GM19099 (cell line): Measurements from ENCODE around the gene CLEC17A.

ENCODE experiments used
- POLR2A ChIP-seq: IDR thresholded peaks from 3 replicates; pipeline ENCODE4 v1.6.1; 2011; ENCODE audit warnings: low read depth; ENCODE audit not compliant: insufficient read length; ENCODE audit errors: extremely low read depth

The CLEC17A gene

DNA sequence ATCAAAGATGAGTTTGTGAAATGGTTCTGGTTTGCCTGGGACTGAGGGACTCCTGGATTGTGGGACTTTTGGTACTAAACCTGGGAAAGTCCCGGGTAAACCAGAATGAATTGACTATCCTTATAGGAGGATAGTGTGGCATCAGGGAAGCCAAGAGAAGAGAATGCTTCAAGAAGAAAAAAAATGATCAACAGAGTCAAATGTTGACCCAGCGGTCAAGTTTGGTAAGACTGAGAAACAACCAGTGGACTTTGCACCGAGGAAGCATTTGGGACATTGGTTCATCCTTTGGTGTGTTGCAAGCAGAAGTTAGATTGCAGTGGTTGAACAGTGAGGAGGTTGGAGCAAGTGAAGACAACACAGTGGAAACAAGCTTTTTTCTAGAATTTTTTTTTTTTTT, 33.5 kb downstream of the CLEC17A start:
- no peak for TF ChIP-seq POLR2A

DNA sequence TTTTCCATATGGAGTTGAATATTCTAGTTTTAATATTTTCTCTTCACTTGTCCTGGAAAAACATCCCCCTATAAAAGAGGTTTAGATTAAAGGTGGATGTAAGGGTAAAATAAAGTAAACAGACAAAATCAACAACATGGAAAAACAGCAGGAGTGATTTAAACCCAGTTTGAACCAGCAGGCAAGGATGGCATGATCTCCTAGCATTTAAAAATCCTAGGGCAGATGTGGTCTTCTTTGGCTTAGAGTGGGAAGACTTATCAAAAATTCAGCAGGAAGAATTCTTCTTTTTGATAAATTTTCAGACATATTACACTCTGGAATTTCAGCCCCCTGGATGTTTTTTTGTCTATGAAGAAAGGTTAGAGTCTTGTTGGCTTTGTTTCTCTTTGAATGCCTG, 36.5 kb downstream of the CLEC17A start:
- no peak for TF ChIP-seq POLR2A

DNA sequence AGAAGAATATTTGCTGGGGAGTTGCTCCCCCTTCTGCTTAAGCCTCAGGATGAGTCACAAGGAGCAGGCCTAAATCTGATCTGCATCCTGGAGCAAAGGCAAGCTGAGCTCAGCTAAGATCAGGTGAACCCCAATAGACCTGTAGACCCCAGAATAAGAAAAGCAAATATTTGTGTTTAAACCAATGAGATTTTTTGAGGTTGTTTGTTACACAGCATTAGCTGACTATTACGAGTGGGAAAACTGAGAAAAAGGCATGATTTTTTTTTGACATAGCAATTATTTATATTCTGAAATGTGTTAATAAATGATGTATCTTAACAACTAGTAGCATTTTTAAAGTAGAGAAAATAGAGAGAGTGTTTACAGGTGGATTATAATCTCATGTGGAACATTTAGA, 46.7 kb downstream of the CLEC17A start:
- TF ChIP-seq POLR2A: no peak

DNA sequence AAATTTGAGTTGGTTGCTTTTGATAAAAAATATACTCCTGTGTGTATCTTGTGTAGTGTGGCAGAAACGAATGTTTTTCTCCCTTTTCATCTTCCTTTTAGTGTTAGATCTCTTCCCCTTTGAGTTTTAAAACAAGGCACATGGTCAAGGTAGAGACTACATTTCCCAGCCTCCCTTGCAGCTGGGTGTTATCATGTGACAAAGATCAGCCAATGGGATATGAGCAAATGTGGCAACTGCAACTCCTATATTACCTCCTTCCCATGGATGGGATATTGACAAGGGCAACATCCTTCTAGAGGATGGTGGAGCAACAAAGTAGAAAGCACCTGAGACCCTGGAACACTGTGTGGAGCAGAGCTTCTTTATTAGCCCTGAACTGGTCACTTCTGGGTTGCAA, 49.4 kb downstream of the CLEC17A start:
- no peak for TF ChIP-seq POLR2A

DNA sequence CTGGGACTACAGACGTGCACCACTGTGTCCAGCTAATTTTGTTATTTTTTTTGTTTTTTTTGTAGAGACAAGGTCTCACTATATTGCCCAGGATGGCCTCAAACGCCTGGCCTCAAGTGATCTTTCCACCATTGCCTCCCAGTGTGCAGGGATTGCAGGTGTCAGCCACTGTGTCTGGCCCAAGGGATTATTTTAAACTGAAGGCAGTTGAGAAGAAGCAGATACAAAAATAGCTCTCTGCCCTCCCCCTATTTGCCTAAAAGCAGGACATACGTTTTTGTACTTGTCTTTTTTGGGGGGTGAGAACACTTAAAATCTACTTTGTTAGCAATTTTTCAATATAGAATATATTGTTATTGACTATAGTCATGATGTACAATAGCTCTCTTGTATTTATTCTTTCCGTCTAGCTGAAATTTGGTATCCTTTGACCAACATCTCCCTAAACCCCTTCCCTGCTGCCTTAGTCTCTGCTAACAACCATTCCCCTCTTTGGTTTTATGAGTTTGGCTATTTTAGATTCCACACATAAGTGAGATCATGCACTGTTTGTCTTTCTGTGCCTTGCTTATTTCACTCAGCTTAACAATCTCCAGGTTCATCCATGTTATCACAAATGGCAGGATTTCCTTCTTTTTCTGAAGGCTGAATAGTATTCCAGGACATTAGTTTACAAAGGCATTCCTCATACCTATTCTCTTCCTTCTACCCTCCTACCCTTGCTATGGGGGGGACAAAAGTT, 56.8 kb downstream of the CLEC17A start:
- no peak for TF ChIP-seq POLR2A

DNA sequence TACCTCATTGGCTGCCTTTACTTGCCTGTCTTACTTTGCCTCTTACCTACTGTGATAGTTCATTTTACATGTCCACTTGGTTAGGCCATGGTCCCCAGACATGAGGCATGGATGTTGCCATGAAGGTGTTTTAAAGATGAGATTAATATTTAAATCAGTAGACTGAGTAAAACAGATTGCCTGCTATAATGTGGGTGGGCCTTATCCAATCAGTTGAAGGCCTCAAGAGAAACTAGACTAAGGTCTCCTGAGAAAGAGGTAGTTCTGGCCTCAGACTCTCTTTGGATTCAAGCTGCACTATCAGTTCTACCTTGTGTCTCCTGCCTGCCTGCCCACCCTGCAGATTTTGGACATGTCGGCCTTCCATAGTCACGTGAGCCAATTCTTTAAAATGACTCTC, 65.6 kb downstream of the CLEC17A start:
- no peak for TF ChIP-seq POLR2A

DNA sequence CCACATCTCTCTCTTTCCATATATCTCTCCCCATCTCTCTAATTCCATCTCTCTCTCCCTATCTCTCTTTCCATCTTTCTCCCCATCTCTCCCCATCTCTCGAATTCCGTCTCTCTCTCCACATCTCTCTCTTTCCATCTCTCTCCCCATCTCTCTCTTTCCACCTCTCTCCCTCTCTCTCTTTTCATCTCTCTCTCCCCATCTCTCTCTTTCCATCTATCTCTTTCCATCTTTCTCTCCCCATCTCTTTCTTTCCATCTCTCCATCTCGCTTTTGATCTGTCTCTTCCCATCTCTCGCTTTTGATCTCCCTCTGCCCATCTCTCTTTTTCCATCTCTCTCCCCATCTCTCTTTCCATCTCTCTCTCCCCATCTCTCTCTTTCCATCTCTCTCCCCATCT, 66.1 kb downstream of the CLEC17A start:
- no peak for TF ChIP-seq POLR2A

DNA sequence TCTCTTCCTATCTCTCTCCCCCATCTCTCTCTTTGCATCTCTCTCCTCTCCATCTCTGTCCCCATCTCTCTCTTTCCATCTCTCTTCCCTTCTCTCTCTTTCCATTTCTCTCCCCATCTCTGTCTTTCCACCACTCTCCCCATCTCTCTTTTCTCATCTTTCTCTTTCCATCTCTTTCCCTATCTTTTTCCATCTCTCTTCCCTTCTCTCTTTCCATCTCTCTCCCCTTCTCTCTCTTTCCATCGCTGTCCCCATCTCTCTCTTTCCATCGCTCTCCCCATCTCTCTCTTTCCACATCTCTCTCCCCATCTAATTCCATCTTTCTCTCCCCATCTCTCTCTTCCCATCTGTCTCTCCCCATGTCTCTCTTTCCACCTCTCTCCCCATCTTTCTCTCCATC, 67.3 kb downstream of the CLEC17A start:
- TF ChIP-seq POLR2A: no peak

DNA sequence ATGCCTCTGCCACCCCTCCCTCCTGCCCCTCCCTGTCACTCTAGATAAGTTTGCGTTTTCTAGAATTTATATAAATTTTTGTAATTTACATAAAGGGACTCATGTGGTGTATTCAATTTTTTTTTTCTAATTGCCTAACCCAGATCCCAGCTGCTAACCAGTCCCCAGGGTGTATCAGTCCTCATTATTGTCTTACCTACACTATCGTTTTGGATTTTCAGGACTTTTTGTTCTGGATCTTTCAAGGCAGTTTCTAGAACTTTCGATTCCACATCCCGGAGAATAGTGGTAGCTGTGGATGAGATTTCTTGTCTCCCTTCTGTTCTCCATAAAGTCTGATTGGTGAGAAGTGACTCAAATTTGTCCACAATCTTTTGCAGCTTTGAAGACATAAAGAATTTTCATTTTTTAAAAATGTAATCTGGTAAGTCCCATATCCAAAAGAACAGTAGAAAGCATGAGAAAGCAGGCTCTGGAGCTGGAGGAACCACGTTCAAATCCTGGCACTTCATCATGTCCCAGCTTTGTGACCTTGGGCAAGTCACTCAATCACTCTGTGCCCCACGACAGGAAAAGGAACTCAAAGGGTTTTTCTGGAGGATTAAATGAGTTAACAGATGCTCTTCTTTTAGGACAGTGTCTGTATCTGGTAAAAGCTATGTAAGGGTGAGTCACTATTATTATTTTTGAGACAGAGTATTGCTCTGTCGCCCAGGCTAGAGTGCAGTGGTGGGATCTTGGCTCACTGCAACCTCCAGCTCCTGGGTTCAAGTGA, 72.1 kb downstream of the CLEC17A start:
- TF ChIP-seq POLR2A: no peak

DNA sequence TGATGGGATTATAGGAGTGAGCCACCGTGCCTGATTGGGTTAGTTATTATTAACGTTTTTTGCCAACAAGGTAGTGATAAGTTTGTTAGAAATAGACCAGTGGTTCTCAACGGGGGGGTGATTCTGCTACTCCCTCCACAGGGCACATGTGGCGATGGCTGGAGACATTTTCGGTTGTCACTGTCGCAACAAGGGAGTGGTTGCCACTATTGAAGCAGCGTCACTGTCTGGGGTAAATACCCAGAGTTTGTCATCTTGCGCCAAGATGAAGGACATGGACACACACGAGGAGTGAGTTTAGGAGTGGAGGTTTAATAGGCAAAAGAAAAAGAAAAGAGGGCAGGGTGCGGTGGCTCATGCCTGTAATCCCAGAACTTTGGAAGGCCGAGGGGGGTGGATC, 72.8 kb downstream of the CLEC17A start:
- no peak for TF ChIP-seq POLR2A

DNA sequence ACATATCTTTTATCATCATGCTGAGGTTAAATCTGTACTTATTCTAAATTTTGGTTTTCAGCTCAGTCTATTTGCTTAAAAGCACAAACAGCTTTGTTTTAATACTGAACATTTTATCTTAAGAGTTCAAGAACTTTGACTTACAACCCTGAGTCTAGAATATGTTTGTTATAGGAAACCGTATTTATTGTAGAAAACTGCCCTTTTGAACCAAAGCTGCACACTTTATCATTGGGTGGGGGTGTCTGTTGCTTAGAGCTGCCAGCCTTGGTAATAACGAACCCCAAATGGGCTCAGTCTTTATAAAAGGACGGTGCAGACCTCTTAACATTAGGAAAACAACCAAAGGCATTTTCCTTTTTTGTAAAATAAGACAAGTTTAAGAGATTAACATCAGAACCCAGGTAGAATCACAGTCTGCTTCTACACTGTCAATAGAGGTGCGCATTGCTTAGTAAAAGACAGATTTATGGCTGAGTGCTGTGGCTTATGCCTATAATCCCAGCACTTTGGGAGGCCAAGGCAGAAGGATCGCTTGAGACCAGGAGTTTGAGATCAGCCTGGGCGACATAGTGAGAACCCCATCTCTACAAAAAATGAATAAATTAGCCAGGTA, 77.1 kb downstream of the CLEC17A start:
- TF ChIP-seq POLR2A: no peak

DNA sequence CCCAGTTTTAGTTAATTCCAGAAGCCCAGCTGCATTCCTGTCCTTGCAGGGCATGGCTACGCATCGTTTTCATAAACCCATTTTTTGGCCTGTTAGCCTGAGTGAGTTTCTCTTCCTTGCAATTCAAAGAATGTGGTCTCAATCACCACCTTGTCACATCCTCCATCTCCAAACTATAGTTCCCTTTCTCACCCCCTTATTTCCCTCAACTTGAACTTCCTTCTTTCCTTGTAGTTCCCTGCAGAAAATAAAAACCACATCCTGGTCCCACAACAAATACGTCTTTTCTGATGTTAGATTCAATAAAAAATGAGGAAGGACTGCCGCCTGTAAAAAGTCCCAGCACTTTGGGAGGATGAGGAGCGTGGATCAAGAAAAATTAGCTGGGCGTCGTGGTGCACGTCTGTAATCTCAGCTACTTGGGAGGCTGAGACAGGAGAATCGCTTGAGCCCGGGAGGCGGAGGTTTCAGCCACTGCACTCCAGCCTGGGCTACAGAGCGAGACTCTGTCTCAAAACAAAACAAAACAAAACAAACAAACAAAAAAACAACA, 78.6 kb downstream of the CLEC17A start:
- TF ChIP-seq POLR2A: no peak
